ENCODE measurements around the gene AVPI1. TPM values are rescaled to one million over a fixed set of nuclear protein-coding genes. Genes with fewer than 3 reads are reported as not detected.

The AVPI1 gene
- total and polyA plus RNA-seq, 2 of the 13 experiments (the other 11 are each of a cell fraction or from before 2014, with no cell fraction given): 39.8 to 61.2 TPM

DNA sequence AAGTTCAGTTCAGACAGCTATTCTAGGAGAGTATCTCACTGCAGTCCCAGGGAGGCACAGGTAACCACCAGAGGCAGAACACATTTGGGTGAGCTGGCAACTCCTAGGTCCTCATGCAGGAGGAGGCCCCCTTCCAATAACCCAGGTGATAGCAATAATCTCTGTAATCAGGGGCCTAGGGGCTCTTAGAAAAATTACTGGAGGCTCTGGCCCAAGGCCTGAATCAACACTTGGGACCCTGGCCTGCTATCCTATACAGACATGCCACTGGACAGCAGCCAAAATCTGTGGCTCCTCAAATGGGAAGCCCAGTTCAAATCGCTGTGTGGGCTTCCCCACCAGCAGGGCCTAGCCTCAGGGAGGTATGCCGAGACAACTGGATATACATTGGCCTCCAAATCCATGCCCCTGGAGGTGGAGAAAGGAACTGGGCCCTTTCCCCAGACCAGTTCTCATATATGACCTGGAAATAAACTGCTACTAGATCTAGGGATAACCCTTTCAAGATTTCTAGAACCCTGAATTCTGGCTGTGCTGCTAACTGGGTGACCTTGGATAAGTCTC lies 1.6 kb downstream of the AVPI1 start (continued):
- TF ChIP-seq, protein P1, sequence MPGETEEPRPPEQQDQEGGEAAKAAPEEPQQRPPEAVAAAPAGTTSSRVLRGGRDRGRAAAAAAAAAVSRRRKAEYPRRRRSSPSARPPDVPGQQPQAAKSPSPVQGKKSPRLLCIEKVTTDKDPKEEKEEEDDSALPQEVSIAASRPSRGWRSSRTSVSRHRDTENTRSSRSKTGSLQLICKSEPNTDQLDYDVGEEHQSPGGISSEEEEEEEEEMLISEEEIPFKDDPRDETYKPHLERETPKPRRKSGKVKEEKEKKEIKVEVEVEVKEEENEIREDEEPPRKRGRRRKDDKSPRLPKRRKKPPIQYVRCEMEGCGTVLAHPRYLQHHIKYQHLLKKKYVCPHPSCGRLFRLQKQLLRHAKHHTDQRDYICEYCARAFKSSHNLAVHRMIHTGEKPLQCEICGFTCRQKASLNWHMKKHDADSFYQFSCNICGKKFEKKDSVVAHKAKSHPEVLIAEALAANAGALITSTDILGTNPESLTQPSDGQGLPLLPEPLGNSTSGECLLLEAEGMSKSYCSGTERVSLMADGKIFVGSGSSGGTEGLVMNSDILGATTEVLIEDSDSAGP (CRISPR knock-in tag; IDR thresholded peaks at IDR 0.05; ENCODE audit: borderline replicate concordance): 0 out of 2 replicates have a peak, but pooled peaks have one; percentile 45
- TF ChIP-seq ZKSCAN8 (CRISPR knock-in tag; IDR thresholded peaks at IDR 0.05; ENCODE audit: borderline replicate concordance): 0 out of 2 replicates have a peak, but pooled peaks have one; percentile 1
- TF ChIP-seq ZBTB7B (CRISPR knock-in tag; IDR thresholded peaks at IDR 0.05): peak; percentile 26; the same call in 1 of the 2 replicates
- TF ChIP-seq, protein P2, sequence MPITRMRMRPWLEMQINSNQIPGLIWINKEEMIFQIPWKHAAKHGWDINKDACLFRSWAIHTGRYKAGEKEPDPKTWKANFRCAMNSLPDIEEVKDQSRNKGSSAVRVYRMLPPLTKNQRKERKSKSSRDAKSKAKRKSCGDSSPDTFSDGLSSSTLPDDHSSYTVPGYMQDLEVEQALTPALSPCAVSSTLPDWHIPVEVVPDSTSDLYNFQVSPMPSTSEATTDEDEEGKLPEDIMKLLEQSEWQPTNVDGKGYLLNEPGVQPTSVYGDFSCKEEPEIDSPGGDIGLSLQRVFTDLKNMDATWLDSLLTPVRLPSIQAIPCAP (CRISPR knock-in tag; IDR thresholded peaks at IDR 0.05; ENCODE audit: low read depth): no peak
- TF ChIP-seq ZBTB34 (CRISPR knock-in tag; IDR thresholded peaks at IDR 0.05): no peak
- peak; percentile 83; the same call in 1 of the 2 replicates for TF ChIP-seq ZNF556 (CRISPR knock-in tag; IDR thresholded peaks at IDR 0.05; ENCODE audit: borderline replicate concordance)
- peak; percentile 23; the same call in 1 of the 2 replicates for TF ChIP-seq TFAP4 (IDR thresholded peaks at IDR 0.05; ENCODE audit: borderline replicate concordance, low read depth)
- 0 out of 2 replicates have a peak, but pooled peaks have one; percentile 29 for TF ChIP-seq SPEN (CRISPR knock-in tag; IDR thresholded peaks at IDR 0.05; ENCODE audit: low read depth)
- TF ChIP-seq ZNF646 (CRISPR knock-in tag; IDR thresholded peaks at IDR 0.05): no peak
- no peak for TF ChIP-seq AHDC1 (CRISPR knock-in tag; IDR thresholded peaks at IDR 0.05; ENCODE audit: borderline replicate concordance)

Data from HepG2 (cell line).